HG03097 (cell line): Measurements from ENCODE around the gene DIABLO.

Experiments used
- ATAC-seq: cut with Tn5 transposase; IDR thresholded peaks from one replicate; pipeline ENCODE4 v1.9.1; 2021; ENCODE audit not compliant: unreplicated experiment, low FRiP score

DIABLO gene

GRCh38 chr12:122159882-122160281, 66.0 kb downstream of the DIABLO start:
- no peak for ATAC-seq

GRCh38 chr12:122158700-122159285, 67.1 kb downstream of the DIABLO start:
- no peak for ATAC-seq
